Parathyroid adenoma (tissue), 2 donors: ENCODE measurements around the gene LRRC4C.

ENCODE experiments used
- H2AFZ ChIP-seq: fragments of 300-600 bp; sonication (generic); one replicate; pipeline ENCODE4 v1.7.0; 2017; ENCODE audit warnings: antibody characterized with exemption, mild to moderate bottlenecking
- H3K27ac ChIP-seq: fragments of 300-600 bp; sonication (generic); one replicate; pipeline ENCODE4 v1.7.0; 2017
- H3K27me3 ChIP-seq: fragments of 300-600 bp; sonication (generic); one replicate; pipeline ENCODE4 v1.7.0; 2017; ENCODE audit warnings: low read length; ENCODE audit not compliant: control insufficient read depth, insufficient read depth
- H3K36me3 ChIP-seq: fragments of 300-600 bp; sonication (generic); one replicate; pipeline ENCODE4 v1.7.0; 2017; ENCODE audit warnings: low read length; ENCODE audit not compliant: control insufficient read depth, insufficient read depth
- H3K4me1 ChIP-seq: fragments of 300-600 bp; sonication (generic); one replicate; pipeline ENCODE4 v1.7.0; 2017; ENCODE audit warnings: control low read depth
- H3K4me2 ChIP-seq: fragments of 300-600 bp; sonication (generic); one replicate; pipeline ENCODE4 v1.7.0; 2017; ENCODE audit warnings: low read length
- H3K4me3 ChIP-seq: fragments of 300-600 bp; sonication (generic); one replicate; pipeline ENCODE4 v1.7.0; 2017; ENCODE audit warnings: low read depth, low read length
- H3K79me2 ChIP-seq: fragments of 300-600 bp; sonication (generic); one replicate; pipeline ENCODE4 v1.7.0; 2017; ENCODE audit warnings: control low read depth
- H3K9ac ChIP-seq: fragments of 300-600 bp; sonication (generic); one replicate; pipeline ENCODE4 v1.7.0; 2017; ENCODE audit warnings: mild to moderate bottlenecking
- H3K9me3 ChIP-seq: fragments of 300-600 bp; sonication (generic); one replicate; pipeline ENCODE4 v1.7.0; 2017; ENCODE audit warnings: low read length; ENCODE audit not compliant: control insufficient read depth
- TF ChIP-seq, protein P1 (sequence below): fragments of 300-600 bp; sonication (generic); IDR thresholded peaks from one replicate; pipeline ENCODE4 v1.7.0; 2017; ENCODE audit warnings: antibody characterized with exemption, mild to moderate bottlenecking
- donor health status: primary hyperparathyroidism.

Gene LRRC4C

DNA sequence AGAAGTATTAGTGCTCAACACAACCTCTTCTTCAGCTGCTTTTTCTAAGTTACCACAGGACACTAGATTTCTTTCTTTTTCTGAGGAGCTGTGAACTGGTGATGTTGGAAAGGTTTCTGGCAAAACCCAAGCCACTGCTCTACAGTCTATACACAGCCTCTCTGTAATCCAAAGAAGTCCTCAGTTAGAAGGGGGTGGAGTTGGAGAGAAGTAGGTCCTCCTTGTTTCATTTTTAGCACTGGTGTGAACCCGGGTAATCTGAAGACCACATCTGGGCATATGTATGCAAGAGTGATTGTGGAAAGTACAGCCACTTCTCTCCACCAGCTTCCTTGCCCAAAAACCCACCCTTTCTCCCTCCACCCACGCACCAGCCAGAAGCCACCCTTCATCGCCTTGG is 1168.1 kb downstream of the LRRC4C start:
- TF ChIP-seq, protein P1, sequence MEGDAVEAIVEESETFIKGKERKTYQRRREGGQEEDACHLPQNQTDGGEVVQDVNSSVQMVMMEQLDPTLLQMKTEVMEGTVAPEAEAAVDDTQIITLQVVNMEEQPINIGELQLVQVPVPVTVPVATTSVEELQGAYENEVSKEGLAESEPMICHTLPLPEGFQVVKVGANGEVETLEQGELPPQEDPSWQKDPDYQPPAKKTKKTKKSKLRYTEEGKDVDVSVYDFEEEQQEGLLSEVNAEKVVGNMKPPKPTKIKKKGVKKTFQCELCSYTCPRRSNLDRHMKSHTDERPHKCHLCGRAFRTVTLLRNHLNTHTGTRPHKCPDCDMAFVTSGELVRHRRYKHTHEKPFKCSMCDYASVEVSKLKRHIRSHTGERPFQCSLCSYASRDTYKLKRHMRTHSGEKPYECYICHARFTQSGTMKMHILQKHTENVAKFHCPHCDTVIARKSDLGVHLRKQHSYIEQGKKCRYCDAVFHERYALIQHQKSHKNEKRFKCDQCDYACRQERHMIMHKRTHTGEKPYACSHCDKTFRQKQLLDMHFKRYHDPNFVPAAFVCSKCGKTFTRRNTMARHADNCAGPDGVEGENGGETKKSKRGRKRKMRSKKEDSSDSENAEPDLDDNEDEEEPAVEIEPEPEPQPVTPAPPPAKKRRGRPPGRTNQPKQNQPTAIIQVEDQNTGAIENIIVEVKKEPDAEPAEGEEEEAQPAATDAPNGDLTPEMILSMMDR: no peak
- Histone ChIP-seq H3K79me2 (no peaks in the 10 kb centered on the region), H3K4me3 (no peak overlapping the region), H2AFZ (no peak overlapping the region), H3K9me3 (no peaks in the 10 kb centered on the region), H3K4me1 (no peaks in the 10 kb centered on the region), H3K9ac (no peak overlapping the region), H3K27me3 (no peaks in the 10 kb centered on the region), H3K27ac (no peak overlapping the region), H3K4me2 (no peak overlapping the region), H3K36me3 (no peaks in the 10 kb centered on the region)

DNA sequence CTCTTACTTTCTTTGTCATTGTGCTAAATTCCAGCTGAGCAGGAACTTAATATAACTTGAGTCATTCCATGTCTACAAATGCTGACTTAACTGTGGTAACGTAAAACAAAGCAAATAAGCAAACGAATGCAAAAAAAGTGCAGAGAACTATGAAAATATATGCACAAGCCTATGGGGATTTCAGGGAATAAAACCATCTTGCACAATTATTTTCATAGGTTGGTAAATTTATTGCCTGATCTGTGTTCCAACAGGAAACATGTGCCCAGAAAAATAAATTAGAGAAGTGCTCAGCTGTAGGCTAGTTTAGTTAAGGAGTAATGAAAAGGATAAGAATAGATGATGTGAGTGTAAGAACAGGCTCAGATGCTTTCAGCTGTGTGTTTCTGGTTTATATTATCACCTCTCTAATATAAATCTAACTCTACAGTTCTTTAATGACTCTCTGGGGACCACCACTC is 1169.3 kb downstream of the LRRC4C start:
- TF ChIP-seq, protein P1: no peak
- Histone ChIP-seq H3K4me3 (no peak overlapping the region), H3K9me3 (no peaks in the 10 kb centered on the region), H3K36me3 (no peaks in the 10 kb centered on the region), H3K27me3 (no peaks in the 10 kb centered on the region), H3K79me2 (no peaks in the 10 kb centered on the region), H2AFZ (no peak overlapping the region), H3K4me1 (no peaks in the 10 kb centered on the region), H3K9ac (no peak overlapping the region), H3K4me2 (no peak overlapping the region), H3K27ac (no peak overlapping the region)

DNA sequence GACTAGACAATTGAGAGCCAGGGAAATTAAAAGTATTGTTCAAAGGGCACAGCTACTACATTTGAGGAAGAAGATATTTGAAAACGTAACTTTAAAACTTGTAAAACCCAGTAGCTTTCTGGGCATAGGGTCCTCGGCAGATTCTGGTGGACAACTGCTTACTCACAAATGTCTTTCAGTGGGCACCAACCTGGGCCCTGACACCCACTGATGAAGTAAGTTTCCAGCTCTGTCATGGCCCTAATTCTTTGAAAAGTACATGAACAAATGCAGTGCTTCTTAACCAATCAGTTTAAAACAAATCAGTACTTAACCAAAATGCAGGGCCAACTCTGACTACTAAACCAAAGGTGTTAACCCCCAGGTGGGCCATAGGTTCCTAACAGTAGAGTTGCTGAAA is 1170.1 kb downstream of the LRRC4C start:
- H3K27me3 ChIP-seq: no peaks in the 10 kb centered on the region
- H3K4me1 ChIP-seq: no peaks in the 10 kb centered on the region
- TF ChIP-seq, protein P1: no peak
- H3K4me3 ChIP-seq: no peak overlapping the region
- H3K9ac ChIP-seq: no peak overlapping the region
- no peaks in the 10 kb centered on the region for H3K9me3 ChIP-seq
- H3K4me2 ChIP-seq: no peak overlapping the region
- H2AFZ ChIP-seq: no peak overlapping the region
- H3K27ac ChIP-seq: no peak overlapping the region
- H3K79me2 ChIP-seq: no peaks in the 10 kb centered on the region
- no peaks in the 10 kb centered on the region for H3K36me3 ChIP-seq

DNA sequence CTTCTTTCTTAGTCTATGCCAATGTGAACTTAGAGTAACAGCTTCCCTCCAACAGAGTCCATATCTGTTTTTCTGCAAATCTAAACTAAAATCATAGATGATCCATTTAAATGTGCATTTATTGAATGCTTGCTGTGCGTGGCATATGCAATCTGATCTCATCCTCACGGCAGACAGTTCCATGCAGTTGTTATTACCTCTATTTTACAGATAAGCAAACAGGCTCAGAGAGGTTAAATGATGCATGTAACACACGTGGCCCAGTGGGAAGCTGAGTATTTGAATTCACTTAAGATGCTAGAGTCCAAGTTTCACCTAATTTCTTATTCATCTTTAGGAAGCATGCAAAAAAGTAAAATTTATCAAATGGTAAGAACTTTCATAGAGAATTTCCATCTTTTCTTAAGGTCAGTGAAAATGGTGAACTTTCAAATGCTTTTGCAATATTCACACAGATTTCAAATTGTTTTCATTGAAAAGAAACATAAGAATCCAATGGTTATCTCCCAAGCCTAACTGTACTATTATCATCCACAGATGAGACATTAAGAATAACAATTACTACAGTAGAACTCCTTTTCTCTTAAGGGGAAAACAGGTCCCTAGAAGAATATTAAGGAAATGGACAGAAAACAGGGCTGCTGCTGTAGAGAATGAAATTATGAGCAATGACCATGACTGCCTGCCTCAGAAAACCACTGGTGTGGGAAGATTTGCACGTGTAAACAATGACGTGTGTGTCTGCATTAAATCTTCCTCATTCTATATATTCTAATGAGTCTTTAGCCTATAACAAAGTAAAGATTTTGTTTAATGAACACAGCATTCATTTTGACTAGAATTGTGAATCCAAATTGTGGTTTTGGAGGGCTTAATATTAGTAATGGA is 1171.3 kb downstream of the LRRC4C start:
- H3K4me1 ChIP-seq: no peaks in the 10 kb centered on the region
- no peak overlapping the region for H3K4me3 ChIP-seq
- H2AFZ ChIP-seq: no peak overlapping the region
- H3K9me3 ChIP-seq: no peaks in the 10 kb centered on the region
- H3K4me2 ChIP-seq: no peak overlapping the region
- no peaks in the 10 kb centered on the region for H3K79me2 ChIP-seq
- TF ChIP-seq, protein P1: no peak
- no peaks in the 10 kb centered on the region for H3K36me3 ChIP-seq
- no peaks in the 10 kb centered on the region for H3K27me3 ChIP-seq
- no peak overlapping the region for H3K9ac ChIP-seq
- H3K27ac ChIP-seq: no peak overlapping the region

DNA sequence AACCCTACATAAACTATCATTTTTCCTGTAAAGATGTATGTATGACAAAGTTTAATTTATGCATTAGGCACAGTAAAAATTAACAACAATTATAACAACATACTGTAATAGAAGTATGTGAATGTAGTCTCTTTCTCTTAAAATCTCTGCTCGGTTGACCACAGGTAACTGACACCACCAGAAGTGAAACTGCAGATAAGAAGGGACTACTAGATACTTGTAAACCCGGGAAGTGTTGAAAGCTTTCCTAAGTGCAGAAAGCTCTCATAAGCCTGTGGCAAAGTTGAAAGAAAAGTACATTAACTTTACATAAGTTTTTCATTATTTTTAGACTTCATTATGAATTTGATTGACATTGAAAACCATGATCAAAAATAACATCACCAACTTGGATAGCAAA is 1173.3 kb downstream of the LRRC4C start:
- Histone ChIP-seq H3K9me3 (no peaks in the 10 kb centered on the region), H3K4me1 (no peaks in the 10 kb centered on the region)
- TF ChIP-seq, protein P1: no peak

More for the DNA sequence above, 1173.3 kb downstream of the LRRC4C start:
- H3K9ac ChIP-seq: no peak overlapping the region
- H3K4me2 ChIP-seq: no peak overlapping the region
- H3K27ac ChIP-seq: no peak overlapping the region
- H2AFZ ChIP-seq: no peak overlapping the region
- no peaks in the 10 kb centered on the region for H3K79me2 ChIP-seq
- H3K27me3 ChIP-seq: no peaks in the 10 kb centered on the region
- no peaks in the 10 kb centered on the region for H3K36me3 ChIP-seq
- no peak overlapping the region for H3K4me3 ChIP-seq
